K562 (cell line): ENCODE results near the gene KLC3. TPM values are rescaled to one million over a fixed set of nuclear protein-coding genes. Genes with fewer than 3 reads are reported as not detected.

Experiments
- ATAC-seq: fragments of 200-7000 bp; cut with Tn5 transposase; 3 replicates; pipeline ENCODE4 v1.9.1; 2020; ENCODE audit warnings: moderate library complexity
- BruUV-seq: library from RNA; stranded (reverse); fragments of 400-500 nt; replicated peaks from 2 replicates; lab custom pipeline; 2021; lab: Mats Ljungman, UMichigan
- CTCF ChIA-PET: fragments of 300-600 bp; formaldehyde crosslinking; extraction: SDS; loops from one replicate; lab custom pipeline; 2021; ENCODE audit warnings: low intra/inter-chr PET ratio; lab: Yijun Ruan, JAX
- POLR2A ChIA-PET: fragments of 300-600, 350-650 bp; sonication (Branson Sonifier 250); formaldehyde crosslinking; extraction: SDS; loops from one replicate; lab custom pipeline; 2021; ENCODE audit warnings: antibody characterized with exemption, inconsistent platforms; lab: Yijun Ruan, JAX
- DNase-seq, 4 experiments: peaks; one replicate each; pipeline versions ENCODE4 v3.0.0 to v3.0.0-alpha.2; 2011 to 2018; ENCODE audit warnings: low spot score in 3 of 4, mixed read lengths in 3 of 4; ENCODE audit errors: extremely low read depth in 1 of 4
- FAIRE-seq: peaks from 2 replicates; lab custom pipeline; 2011; peaks lifted over from hg19 to GRCh38; lab: Jason Lieb, UNC
- H2AFZ ChIP-seq: 2 replicates; pipeline ENCODE4 v1.6.0; 2011; ENCODE audit warnings: low read depth, low read length, control low read depth, inconsistent platforms
- H3K27ac ChIP-seq: fragments of 200-600 bp; 3 replicates; pipeline ENCODE4 v1.8.0; 2011; ENCODE audit warnings: low read depth, mild to moderate bottlenecking, control low read depth, inconsistent platforms, low read length, moderate library complexity, mixed read lengths; ENCODE audit errors: extremely low read depth
- H3K27me3 ChIP-seq, 2 experiments: fragments of 300-600 bp in 1 of 2; 2 replicates in 1 of 2; 3 replicates in 1 of 2; pipeline versions ENCODE4 v1.6.0 to v1.8.0; 2011; ENCODE audit warnings: inconsistent platforms in 2 of 2, low read length in 2 of 2, mild to moderate bottlenecking in 1 of 2, mixed read lengths in 1 of 2, moderate library complexity in 1 of 2; ENCODE audit not compliant: control insufficient read depth in 2 of 2, insufficient read depth in 2 of 2
- H3K36me3 ChIP-seq: fragments of 300-600 bp; 3 replicates; pipeline ENCODE4 v1.8.0; 2011; ENCODE audit warnings: mild to moderate bottlenecking, low read length, inconsistent platforms; ENCODE audit not compliant: control insufficient read depth, insufficient read depth
- H3K4me1 ChIP-seq, 2 experiments: fragments of 200-600 bp in 1 of 2; replicated peaks in 1 of 2; 2 replicates in 1 of 2; 3 replicates in 1 of 2; pipeline versions ENCODE4 v1.5.1 to v1.8.0; 2011; ENCODE audit warnings: inconsistent platforms in 2 of 2, low read length in 2 of 2, mild to moderate bottlenecking in 1 of 2, mixed read lengths in 1 of 2, moderate library complexity in 1 of 2; ENCODE audit not compliant: control insufficient read depth in 2 of 2, insufficient read depth in 2 of 2
- H3K4me2 ChIP-seq: 2 replicates; pipeline ENCODE4 v1.6.1; 2011; ENCODE audit warnings: low read length, control low read depth, inconsistent platforms, mixed read lengths; ENCODE audit not compliant: insufficient read depth
- H3K4me3 ChIP-seq: fragments of 200-600 bp; sonication (generic), shearing (Covaris generic); 2 replicates; pipeline ENCODE4 v1.5.1; 2016; ENCODE audit warnings: control low read depth, inconsistent platforms
- H3K79me2 ChIP-seq: fragments of 200-600 bp; 3 replicates; pipeline ENCODE4 v1.8.0; 2011; ENCODE audit warnings: low read length, inconsistent platforms; ENCODE audit not compliant: control insufficient read depth, insufficient read depth
- H3K9ac ChIP-seq, 2 experiments: 2 replicates each; pipeline versions ENCODE4 v1.6.0 to v1.6.1; 2011; ENCODE audit warnings: low read depth in 2 of 2, low read length in 2 of 2, control low read depth in 1 of 2, inconsistent platforms in 1 of 2, mild to moderate bottlenecking in 1 of 2, mixed read lengths in 1 of 2; ENCODE audit not compliant: insufficient read depth in 1 of 2
- H3K9me1 ChIP-seq: one replicate; pipeline ENCODE4 v1.6.0; 2011; ENCODE audit warnings: inconsistent platforms, mild to moderate bottlenecking, low read length, moderate library complexity; ENCODE audit not compliant: control insufficient read depth, insufficient read depth
- H3K9me3 ChIP-seq: replicated peaks from 2 replicates; pipeline ENCODE4 v1.5.1; 2011; ENCODE audit warnings: low read depth, low read length, inconsistent platforms; ENCODE audit not compliant: control insufficient read depth, insufficient read depth
- H4K20me1 ChIP-seq: replicated peaks from 2 replicates; pipeline ENCODE4 v1.6.1; 2011; ENCODE audit warnings: low read length, inconsistent platforms, mixed read lengths; ENCODE audit not compliant: control insufficient read depth, insufficient read depth
- E2F3 ChIP-seq: fragments of 250-450 bp; sonication (Bioruptor Pico); IDR thresholded peaks from 2 replicates; pipeline ENCODE4 v1.4.0; 2020; ENCODE audit warnings: mild to moderate bottlenecking
- LCOR ChIP-seq: sonication (generic); formaldehyde crosslinking; IDR thresholded peaks from 2 replicates; pipeline ENCODE4 v1.8.0; 2022; ENCODE audit warnings: mild to moderate bottlenecking, missing genetic modification reagents
- ZNF197 ChIP-seq: fragments of 200-800 bp; sonication (Bioruptor generic); IDR thresholded peaks from 2 replicates; pipeline ENCODE4 v1.6.1; 2016; ENCODE audit warnings: low read depth, missing genetic modification characterization, missing compliant biosample characterization
- ZNF444 ChIP-seq: fragments of 250-450 bp; sonication (Bioruptor Pico); IDR thresholded peaks from 2 replicates; pipeline ENCODE4 v1.4.0; 2020; ENCODE audit warnings: mild to moderate bottlenecking, moderate library complexity
- ZNF445 ChIP-seq: fragments of 250-450 bp; sonication (Bioruptor Pico); IDR thresholded peaks from 2 replicates; pipeline ENCODE4 v1.4.0; 2020; ENCODE audit warnings: low read depth, mild to moderate bottlenecking, moderate library complexity
- ZNF586 ChIP-seq: fragments of 450-650 bp; formaldehyde crosslinking; conservative IDR thresholded peaks from 2 replicates; pipeline ENCODE4 v1.4.0; 2020; ENCODE audit warnings: mild to moderate bottlenecking, moderate library complexity
- WGBS: fragments of 100-300 bp; shearing (Covaris generic); methylation state at CpG from one replicate; pipeline ENCODE4 v1.1.6; 2016; ENCODE audit warnings: low coverage, mixed read lengths; ENCODE audit not compliant: insufficient coverage; ENCODE audit errors: missing lambda C conversion rate; 5-methylcytosine and 5-hydroxymethylcytosine counted together
- in situ Hi-C: fragments of 300-500 bp; cut with MboI; formaldehyde crosslinking; loops from 4 replicates; pipeline ENCODE4 v1.15.0; 2018; ENCODE audit warnings: inconsistent platforms, mixed read lengths
- intact Hi-C: fragments of 100-400 bp; cut with micrococcal nuclease; formaldehyde crosslinking; loops from 2 replicates; pipeline ENCODE4 v1.14.2; 2022
- polyA plus RNA-seq, 8 experiments: library from polyadenylated mRNA; depleted of rRNA in 4 of 8; stranded (reverse) in 5 of 8; unstranded in 3 of 8; fragments of >200 nt; fragmentation: Nextera tagmentation in 2 of 8; fragmentation: Illumina TruSeq in 1 of 8; extraction: Ambion mirVana in 2 of 8; extraction: Trizol in 1 of 8; gene quantifications; 2 replicates each; pipeline versions ENCODE4 v1.2.1 to v1.2.3, GENCODE V29; 2011 to 2014; ENCODE audit warnings: inconsistent platforms in 1 of 8, missing spikeins in 1 of 8
- total RNA-seq, 7 experiments: library from RNA; depleted of rRNA in 6 of 7; stranded (reverse); fragments of >200 nt in 6 of 7; fragmentation: Illumina TruSeq in 2 of 7; extraction: Trizol in 2 of 7; gene quantifications; 2 replicates each; pipeline versions ENCODE4 v1.2.1 to v1.2.3, GENCODE V29; 2011 to 2021; ENCODE audit warnings: low replicate concordance in 1 of 7
- TF ChIP-seq, protein P1 (sequence below): fragments of 250-450 bp; sonication (Bioruptor Pico); IDR thresholded peaks from 2 replicates; pipeline ENCODE4 v1.8.0; 2022; ENCODE audit warnings: inconsistent platforms
- TF ChIP-seq, protein P2 (sequence below): fragments of 150-350 bp; conservative IDR thresholded peaks from 2 replicates; pipeline ENCODE4 v1.6.1; 2014; ENCODE audit warnings: low read length
- TF ChIP-seq, protein P3 (sequence below): sonication (generic); formaldehyde crosslinking; IDR thresholded peaks from 2 replicates; pipeline ENCODE4 v1.4.0; 2020; ENCODE audit warnings: mild to moderate bottlenecking, missing genetic modification reagents
- TF ChIP-seq, protein P4 (sequence below), 2 experiments: fragments of 450-650 bp; conservative IDR thresholded peaks; 2 replicates each; pipeline ENCODE4 v1.6.1; 2017; ENCODE audit warnings: mild to moderate bottlenecking in 2 of 2, moderate library complexity in 2 of 2

The KLC3 gene
- total and polyA plus RNA-seq, 9 of the 15 experiments (the other 6 are each of a cell fraction or from before 2014, with no cell fraction given) = 0.03 to 1.2 (median 0.59) TPM; not detected in 3

DNA sequence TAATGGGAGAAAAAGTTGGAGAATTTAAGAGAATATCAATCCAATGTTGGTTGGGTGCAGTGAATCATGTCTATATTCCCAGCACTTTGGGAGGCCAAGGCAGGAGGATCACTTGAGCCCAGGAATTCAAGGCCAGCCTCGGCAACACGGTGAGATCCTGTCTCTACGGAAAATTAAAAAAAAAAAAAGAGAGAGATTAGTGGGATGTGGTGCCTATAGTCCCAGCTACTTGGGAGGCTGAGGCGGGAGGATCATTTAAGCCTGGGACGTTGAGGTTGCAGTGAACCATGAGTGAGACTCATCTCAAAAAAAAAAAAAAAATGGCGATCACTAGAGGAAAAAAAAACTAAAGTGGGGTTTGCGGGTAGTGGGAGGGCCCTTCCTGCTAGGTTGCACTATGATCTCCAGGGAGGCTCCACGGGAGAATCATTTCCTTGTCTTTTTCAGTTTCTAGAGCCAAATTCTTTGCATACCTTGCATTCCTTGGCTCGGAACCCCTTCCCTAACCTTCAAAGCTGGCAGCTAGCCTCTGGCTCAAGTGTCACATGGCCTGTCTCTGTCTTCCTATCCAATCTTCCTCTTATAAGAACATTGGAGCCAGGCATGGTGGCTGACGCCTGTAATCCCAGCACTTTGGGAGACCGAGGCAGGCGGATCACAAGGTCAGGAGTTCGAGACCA is 35.6 kb downstream of the KLC3 start:
- Histone ChIP-seq H2AFZ (no peak overlapping the region), H3K9ac (no peak overlapping the region), H3K4me1 (peaks cover 6 to 9% of the 10 kb centered on the region in 2 experiments), H3K9me1 (no peaks in the 10 kb centered on the region), H3K9me3 (no peaks in the 10 kb centered on the region), H3K4me3 (no peak overlapping the region), H3K4me2 (no peak overlapping the region), H3K36me3 (no peaks in the 10 kb centered on the region), H3K27ac (no peak overlapping the region), H3K79me2 (no peaks in the 10 kb centered on the region), H3K27me3 (no peaks in the 10 kb centered on the region), H4K20me1 (no peaks in the 10 kb centered on the region)
- peak in 1 of 4 experiments; percentile 2 for DNase-seq
- ChIA-PET CTCF (interaction anchor here (0.6 kb wide), 1 partner anchor 29 kb away, joined by 3 read pairs; no protein-coding TSS in a partner anchor), POLR2A (no interaction called here)
- in situ Hi-C loops = no loop called here
- intact Hi-C loops = no loop called here
- FAIRE-seq = no peak
- WGBS = 64% methylated on average over 9 of the region's 13 CpGs
- no peak for ATAC-seq
- BruUV-seq = no TSS peak
- TF ChIP-seq, protein P1, sequence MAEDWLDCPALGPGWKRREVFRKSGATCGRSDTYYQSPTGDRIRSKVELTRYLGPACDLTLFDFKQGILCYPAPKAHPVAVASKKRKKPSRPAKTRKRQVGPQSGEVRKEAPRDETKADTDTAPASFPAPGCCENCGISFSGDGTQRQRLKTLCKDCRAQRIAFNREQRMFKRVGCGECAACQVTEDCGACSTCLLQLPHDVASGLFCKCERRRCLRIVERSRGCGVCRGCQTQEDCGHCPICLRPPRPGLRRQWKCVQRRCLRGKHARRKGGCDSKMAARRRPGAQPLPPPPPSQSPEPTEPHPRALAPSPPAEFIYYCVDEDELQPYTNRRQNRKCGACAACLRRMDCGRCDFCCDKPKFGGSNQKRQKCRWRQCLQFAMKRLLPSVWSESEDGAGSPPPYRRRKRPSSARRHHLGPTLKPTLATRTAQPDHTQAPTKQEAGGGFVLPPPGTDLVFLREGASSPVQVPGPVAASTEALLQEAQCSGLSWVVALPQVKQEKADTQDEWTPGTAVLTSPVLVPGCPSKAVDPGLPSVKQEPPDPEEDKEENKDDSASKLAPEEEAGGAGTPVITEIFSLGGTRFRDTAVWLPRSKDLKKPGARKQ (CRISPR knock-in tag) = no peak
- TF ChIP-seq LCOR (CRISPR knock-in tag) = no peak
- TF ChIP-seq, protein P2, sequence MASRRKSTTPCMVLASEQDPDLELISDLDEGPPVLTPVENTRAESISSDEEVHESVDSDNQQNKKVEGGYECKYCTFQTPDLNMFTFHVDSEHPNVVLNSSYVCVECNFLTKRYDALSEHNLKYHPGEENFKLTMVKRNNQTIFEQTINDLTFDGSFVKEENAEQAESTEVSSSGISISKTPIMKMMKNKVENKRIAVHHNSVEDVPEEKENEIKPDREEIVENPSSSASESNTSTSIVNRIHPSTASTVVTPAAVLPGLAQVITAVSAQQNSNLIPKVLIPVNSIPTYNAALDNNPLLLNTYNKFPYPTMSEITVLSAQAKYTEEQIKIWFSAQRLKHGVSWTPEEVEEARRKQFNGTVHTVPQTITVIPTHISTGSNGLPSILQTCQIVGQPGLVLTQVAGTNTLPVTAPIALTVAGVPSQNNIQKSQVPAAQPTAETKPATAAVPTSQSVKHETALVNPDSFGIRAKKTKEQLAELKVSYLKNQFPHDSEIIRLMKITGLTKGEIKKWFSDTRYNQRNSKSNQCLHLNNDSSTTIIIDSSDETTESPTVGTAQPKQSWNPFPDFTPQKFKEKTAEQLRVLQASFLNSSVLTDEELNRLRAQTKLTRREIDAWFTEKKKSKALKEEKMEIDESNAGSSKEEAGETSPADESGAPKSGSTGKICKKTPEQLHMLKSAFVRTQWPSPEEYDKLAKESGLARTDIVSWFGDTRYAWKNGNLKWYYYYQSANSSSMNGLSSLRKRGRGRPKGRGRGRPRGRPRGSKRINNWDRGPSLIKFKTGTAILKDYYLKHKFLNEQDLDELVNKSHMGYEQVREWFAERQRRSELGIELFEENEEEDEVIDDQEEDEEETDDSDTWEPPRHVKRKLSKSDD = no peak
- TF ChIP-seq, protein P3, sequence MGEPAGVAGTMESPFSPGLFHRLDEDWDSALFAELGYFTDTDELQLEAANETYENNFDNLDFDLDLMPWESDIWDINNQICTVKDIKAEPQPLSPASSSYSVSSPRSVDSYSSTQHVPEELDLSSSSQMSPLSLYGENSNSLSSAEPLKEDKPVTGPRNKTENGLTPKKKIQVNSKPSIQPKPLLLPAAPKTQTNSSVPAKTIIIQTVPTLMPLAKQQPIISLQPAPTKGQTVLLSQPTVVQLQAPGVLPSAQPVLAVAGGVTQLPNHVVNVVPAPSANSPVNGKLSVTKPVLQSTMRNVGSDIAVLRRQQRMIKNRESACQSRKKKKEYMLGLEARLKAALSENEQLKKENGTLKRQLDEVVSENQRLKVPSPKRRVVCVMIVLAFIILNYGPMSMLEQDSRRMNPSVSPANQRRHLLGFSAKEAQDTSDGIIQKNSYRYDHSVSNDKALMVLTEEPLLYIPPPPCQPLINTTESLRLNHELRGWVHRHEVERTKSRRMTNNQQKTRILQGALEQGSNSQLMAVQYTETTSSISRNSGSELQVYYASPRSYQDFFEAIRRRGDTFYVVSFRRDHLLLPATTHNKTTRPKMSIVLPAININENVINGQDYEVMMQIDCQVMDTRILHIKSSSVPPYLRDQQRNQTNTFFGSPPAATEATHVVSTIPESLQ (CRISPR knock-in tag) = no peak
- TF ChIP-seq ZNF586 (CRISPR knock-in tag) = no peak
- no peak for TF ChIP-seq ZNF197
- no peak for TF ChIP-seq ZNF445 (CRISPR knock-in tag)
- no peak for TF ChIP-seq E2F3 (CRISPR knock-in tag)
- no peak for TF ChIP-seq ZNF444 (CRISPR knock-in tag)
- TF ChIP-seq, protein P4, sequence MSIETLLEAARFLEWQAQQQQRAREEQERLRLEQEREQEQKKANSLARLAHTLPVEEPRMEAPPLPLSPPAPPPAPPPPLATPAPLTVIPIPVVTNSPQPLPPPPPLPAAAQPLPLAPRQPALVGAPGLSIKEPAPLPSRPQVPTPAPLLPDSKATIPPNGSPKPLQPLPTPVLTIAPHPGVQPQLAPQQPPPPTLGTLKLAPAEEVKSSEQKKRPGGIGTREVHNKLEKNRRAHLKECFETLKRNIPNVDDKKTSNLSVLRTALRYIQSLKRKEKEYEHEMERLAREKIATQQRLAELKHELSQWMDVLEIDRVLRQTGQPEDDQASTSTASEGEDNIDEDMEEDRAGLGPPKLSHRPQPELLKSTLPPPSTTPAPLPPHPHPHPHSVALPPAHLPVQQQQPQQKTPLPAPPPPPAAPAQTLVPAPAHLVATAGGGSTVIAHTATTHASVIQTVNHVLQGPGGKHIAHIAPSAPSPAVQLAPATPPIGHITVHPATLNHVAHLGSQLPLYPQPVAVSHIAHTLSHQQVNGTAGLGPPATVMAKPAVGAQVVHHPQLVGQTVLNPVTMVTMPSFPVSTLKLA (conservative IDR thresholded peaks at IDR 0.05) = no peak
